T follicular helper cell (primary cell): Measurements from ENCODE around the gene DLX1.
"Not testable (repeated sequence)": the region's sequence is repeated elsewhere in the genome, so short reads cannot be mapped to it uniquely, and the experiment has no call there.

ENCODE experiments used
- DNase-seq: peaks from one replicate; pipeline ENCODE4 v3.0.0-alpha.2; 2020; ENCODE audit warnings: low read depth

Gene DLX1

GRCh38 chr2:172065111-172065510 is 20.2 kb upstream of the DLX1 start:
- no peak for DNase-seq

GRCh38 chr2:172066394-172066886 is 18.9 kb upstream of the DLX1 start:
- no peak for DNase-seq

GRCh38 chr2:172067905-172068304 is 17.4 kb upstream of the DLX1 start:
- not testable (repeated sequence) for DNase-seq

- no peak for DNase-seq
These were observed 14.4 kb upstream of the DLX1 start for GRCh38 chr2:172070936-172071335.

- no peak for DNase-seq
These were observed 13.0 kb upstream of the DLX1 start for GRCh38 chr2:172072303-172072702.

- no peak for DNase-seq
These were observed 12.6 kb upstream of the DLX1 start for GRCh38 chr2:172072706-172073105.

- no peak for DNase-seq
These were observed 11.8 kb upstream of the DLX1 start for GRCh38 chr2:172073518-172073917.

GRCh38 chr2:172074254-172074653 is 11.1 kb upstream of the DLX1 start:
- DNase-seq, result no peak

- DNase-seq, result no peak
These were observed 5.9 kb upstream of the DLX1 start for GRCh38 chr2:172079416-172079815.

GRCh38 chr2:172079838-172080640 is 5.3 kb upstream of the DLX1 start:
- DNase-seq, result no peak

GRCh38 chr2:172080641-172081220 is 4.6 kb upstream of the DLX1 start:
- DNase-seq, result no peak

GRCh38 chr2:172081221-172082022 is 3.9 kb upstream of the DLX1 start:
- no peak for DNase-seq

GRCh38 chr2:172082105-172082943 is 3.0 kb upstream of the DLX1 start:
- no peak for DNase-seq

GRCh38 chr2:172082944-172083627 is 2.2 kb upstream of the DLX1 start:
- DNase-seq, result no peak

- no peak for DNase-seq
These were observed 1.5 kb upstream of the DLX1 start for GRCh38 chr2:172083628-172084394.

GRCh38 chr2:172084395-172084644 is 987 bp upstream of the DLX1 start:
- DNase-seq, result no peak

GRCh38 chr2:172084645-172085459 is 455 bp upstream of the DLX1 start:
- no peak for DNase-seq

- peak; percentile 53 for DNase-seq
These were observed 1.2 kb downstream of the DLX1 start for GRCh38 chr2:172086241-172087206.
